Measurements from ENCODE around the gene ASCC1.

DNA sequence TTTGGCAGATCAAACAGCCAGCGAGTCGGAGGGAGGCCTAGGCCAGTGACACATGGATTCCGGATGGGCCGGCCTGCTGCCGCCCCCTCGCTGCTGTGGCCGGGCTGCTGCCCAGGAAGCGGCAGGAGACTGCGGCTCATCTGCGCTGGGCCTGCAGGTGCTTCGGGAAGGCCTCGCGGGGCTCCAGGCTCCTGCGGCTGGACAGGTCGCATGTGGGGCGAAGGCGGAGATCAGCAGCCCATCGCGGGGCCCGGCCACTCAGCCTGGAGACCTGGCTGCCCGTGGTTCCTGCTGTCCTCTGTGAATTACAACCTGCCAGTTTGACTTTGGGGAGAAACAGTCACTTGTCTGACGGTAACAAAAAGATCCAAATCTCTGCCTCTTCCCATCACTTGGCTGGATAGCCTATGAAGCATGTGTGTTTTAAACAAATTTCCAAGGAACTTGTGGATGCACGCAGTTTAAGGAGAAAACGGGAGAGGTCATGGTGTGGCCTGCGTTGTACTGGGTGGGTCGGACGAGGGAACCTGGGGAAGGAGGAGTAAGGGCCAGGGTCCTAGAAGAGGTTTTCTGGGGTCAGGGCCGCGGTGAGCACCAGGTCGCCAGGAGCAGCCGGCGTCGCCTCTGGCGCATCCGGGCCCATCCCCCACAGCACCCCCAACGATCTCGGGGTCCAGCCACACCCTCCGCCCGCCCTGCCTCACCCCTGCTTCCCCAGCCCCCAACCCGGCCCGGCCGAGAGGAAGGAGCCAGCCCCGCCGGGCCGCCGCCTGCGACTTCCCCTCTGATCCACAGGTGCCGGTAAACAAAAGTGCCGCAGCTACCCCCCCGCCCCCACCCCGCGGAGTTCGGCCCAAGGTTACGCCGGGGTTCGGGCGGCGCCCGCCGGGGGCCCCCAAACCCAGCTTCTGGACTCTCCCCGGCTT, 129.3 kb downstream of the ASCC1 start:
- TF ChIP-seq, protein P1, sequence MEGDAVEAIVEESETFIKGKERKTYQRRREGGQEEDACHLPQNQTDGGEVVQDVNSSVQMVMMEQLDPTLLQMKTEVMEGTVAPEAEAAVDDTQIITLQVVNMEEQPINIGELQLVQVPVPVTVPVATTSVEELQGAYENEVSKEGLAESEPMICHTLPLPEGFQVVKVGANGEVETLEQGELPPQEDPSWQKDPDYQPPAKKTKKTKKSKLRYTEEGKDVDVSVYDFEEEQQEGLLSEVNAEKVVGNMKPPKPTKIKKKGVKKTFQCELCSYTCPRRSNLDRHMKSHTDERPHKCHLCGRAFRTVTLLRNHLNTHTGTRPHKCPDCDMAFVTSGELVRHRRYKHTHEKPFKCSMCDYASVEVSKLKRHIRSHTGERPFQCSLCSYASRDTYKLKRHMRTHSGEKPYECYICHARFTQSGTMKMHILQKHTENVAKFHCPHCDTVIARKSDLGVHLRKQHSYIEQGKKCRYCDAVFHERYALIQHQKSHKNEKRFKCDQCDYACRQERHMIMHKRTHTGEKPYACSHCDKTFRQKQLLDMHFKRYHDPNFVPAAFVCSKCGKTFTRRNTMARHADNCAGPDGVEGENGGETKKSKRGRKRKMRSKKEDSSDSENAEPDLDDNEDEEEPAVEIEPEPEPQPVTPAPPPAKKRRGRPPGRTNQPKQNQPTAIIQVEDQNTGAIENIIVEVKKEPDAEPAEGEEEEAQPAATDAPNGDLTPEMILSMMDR (optimal IDR thresholded peaks at IDR 0.05 in 1 of 3, IDR thresholded peaks at IDR 0.05 in 1 of 3, conservative IDR thresholded peaks at IDR 0.05 in 1 of 3; ENCODE audit: extremely low read depth in 1 of 3, insufficient read depth in 2 of 3, low read length in 3 of 3): no peak
- TF ChIP-seq EZH2 (IDR thresholded peaks at IDR 0.05; ENCODE audit: low read length): no peak

Data from keratinocyte (primary cell).